ENCODE data around the gene PHF21A.

PHF21A gene

DNA sequence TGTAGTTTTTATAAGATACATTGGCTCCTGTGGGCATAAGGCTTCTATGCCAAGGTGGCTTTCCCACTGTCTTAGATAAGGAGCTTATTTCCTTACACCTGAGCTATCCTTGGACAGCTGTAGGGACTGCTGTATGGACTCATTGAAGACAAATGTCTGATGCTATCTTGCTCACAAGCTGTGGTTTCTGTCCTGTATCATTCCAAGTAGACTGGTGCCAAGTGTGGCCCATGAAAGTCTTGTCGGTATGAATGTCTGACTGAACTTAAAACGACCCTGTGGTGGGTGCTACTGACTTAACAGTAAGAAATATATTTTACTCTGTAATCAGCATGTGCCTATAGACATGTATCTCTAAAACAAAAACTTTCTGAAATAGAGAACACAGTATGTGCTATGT is 153.7 kb downstream of the PHF21A start:
- H3K4me3 ChIP-seq (ENCODE audit: low read depth, low read length) = no peak overlapping the region
- TF ChIP-seq, protein P1, sequence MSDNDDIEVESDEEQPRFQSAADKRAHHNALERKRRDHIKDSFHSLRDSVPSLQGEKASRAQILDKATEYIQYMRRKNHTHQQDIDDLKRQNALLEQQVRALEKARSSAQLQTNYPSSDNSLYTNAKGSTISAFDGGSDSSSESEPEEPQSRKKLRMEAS (IDR thresholded peaks at IDR 0.05; ENCODE audit: low read depth, low read length) = no peak
- TF ChIP-seq, protein P2, sequence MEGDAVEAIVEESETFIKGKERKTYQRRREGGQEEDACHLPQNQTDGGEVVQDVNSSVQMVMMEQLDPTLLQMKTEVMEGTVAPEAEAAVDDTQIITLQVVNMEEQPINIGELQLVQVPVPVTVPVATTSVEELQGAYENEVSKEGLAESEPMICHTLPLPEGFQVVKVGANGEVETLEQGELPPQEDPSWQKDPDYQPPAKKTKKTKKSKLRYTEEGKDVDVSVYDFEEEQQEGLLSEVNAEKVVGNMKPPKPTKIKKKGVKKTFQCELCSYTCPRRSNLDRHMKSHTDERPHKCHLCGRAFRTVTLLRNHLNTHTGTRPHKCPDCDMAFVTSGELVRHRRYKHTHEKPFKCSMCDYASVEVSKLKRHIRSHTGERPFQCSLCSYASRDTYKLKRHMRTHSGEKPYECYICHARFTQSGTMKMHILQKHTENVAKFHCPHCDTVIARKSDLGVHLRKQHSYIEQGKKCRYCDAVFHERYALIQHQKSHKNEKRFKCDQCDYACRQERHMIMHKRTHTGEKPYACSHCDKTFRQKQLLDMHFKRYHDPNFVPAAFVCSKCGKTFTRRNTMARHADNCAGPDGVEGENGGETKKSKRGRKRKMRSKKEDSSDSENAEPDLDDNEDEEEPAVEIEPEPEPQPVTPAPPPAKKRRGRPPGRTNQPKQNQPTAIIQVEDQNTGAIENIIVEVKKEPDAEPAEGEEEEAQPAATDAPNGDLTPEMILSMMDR (IDR thresholded peaks at IDR 0.05; ENCODE audit: low read depth, low read length) = no peak
- TF ChIP-seq MYC (IDR thresholded peaks at IDR 0.05; ENCODE audit: low read depth, low read length) (no peak), POLR2A (IDR thresholded peaks at IDR 0.05; ENCODE audit: extremely low read depth, insufficient read length) (no peak)
- no peak for DNase-seq (ENCODE audit: low read depth)

DNA sequence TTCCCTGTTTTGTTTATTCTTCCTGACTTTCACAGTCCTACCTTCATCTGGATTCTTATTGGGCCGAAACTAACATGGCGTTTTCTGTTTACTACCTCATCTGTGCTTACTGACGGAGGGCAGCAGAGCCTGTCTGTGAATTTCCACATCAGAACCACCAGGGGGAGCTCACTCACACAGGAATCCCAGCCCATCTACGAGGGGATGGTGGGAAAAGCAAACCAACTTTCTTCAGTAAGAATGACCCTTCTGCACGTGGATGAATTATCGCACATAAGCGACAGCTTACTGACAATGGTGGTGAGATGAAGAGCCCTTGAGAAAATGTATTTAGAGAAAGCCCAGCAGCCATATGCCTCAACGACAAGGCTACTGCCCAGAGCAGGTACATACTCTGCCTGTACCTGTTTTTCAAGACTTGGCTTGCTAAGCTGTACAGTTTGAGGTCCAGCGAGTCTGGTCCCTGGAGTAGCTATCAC is 156.3 kb downstream of the PHF21A start:
- H3K4me3 ChIP-seq (ENCODE audit: low read depth, low read length) = no peak overlapping the region
- TF ChIP-seq, protein P2 (IDR thresholded peaks at IDR 0.05; ENCODE audit: low read depth, low read length) = peak; percentile 89
- TF ChIP-seq, protein P1 (IDR thresholded peaks at IDR 0.05; ENCODE audit: low read depth, low read length) = peak; percentile 47; the same call in 1 of the 2 replicates
- TF ChIP-seq MYC (IDR thresholded peaks at IDR 0.05; ENCODE audit: low read depth, low read length) = no peak

DNA sequence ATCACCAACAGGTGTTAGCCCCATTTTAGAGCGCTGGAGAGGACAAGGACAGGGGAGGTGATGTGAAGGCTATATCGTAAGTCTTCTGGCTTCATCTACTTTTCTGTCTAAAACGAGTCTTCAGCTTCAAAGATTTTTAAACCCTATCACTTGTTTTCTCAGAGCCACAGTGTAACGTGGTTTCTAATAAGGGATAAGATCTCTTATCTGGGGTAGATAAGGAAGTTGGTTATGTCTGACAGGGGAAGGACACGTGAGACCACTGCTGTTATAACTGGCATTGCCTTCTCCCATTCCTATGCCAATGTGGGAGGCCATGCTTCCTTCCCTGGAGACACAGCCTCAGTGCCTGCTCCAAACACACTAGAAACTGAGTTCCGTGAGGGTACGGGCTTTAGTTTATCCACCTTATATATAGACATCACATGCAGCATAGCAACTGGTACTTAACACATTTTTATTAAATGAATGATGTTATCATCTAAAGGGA is 159.5 kb downstream of the PHF21A start:
- no peak overlapping the region for H3K4me3 ChIP-seq (ENCODE audit: low read depth, low read length)
- TF ChIP-seq, protein P1 (IDR thresholded peaks at IDR 0.05; ENCODE audit: low read depth, low read length) = no peak
- TF ChIP-seq, protein P2 (IDR thresholded peaks at IDR 0.05; ENCODE audit: low read depth, low read length) = no peak
- TF ChIP-seq MYC (IDR thresholded peaks at IDR 0.05; ENCODE audit: low read depth, low read length) = no peak
- DNase-seq (ENCODE audit: low read depth) = peak; percentile 3

More for the DNA sequence above, 156.3 kb downstream of the PHF21A start:
- DNase-seq (ENCODE audit: low read depth) = peak; percentile 80

DNA sequence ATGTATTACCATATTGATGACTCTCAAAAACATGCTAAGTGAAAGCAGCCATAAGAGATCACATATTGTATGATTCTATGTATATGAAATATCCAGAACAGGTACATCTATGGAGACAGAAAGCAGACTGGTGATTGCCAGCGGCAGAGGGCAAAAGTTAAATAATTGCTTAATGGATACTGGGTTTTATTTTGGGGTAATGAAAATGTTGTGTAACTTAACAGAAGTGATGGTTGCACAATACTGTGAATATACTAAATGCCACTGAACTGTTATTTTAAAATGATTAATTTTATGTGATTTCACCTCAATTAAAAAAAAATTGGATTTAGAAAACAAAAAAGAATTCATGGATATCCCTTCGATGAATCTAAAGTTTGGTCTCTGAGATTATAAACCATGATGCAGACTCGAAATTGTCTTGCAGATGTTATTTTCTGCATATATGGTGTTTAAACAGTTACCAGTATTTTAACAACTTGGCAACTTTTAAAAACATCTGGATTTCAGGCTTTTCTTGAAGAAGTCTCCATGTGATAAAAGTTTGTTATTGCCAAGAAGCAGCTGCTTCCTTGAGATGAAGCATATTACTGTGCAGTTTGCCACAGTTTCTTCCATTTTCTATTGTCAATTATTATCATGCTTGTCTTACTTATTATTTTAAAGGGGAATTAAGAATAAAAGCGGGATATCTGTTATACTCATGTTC is 160.7 kb downstream of the PHF21A start:
- H3K4me3 ChIP-seq (ENCODE audit: low read depth, low read length) = no peak overlapping the region
- TF ChIP-seq, protein P2 (IDR thresholded peaks at IDR 0.05; ENCODE audit: low read depth, low read length) = no peak
- no peak for TF ChIP-seq MYC (IDR thresholded peaks at IDR 0.05; ENCODE audit: low read depth, low read length)
- no peak for TF ChIP-seq POLR2A (IDR thresholded peaks at IDR 0.05; ENCODE audit: extremely low read depth, insufficient read length)
- TF ChIP-seq, protein P1 (IDR thresholded peaks at IDR 0.05; ENCODE audit: low read depth, low read length) = no peak
- no peak for DNase-seq (ENCODE audit: low read depth)

DNA sequence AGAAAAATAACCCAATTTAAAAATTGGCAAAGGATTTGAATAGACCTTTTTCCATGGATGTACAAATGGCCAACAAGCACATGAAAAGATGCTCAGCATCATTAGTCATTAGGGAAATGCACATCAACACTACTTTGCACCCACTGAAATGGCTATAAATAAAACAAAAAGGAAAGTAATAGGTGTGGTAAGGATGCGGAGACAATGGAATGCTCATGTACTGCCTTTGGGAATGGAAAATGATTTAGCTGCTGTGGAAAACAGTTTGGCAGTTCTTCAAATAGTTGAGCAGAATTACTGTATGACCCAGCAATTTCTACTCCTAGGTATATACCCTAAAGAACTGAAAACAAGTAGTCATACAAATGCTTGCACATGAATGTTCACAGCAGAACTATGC is 161.4 kb downstream of the PHF21A start:
- H3K4me3 ChIP-seq (ENCODE audit: low read depth, low read length) = no peak overlapping the region

More for the DNA sequence above, 161.4 kb downstream of the PHF21A start:
- TF ChIP-seq MYC (IDR thresholded peaks at IDR 0.05; ENCODE audit: low read depth, low read length) (no peak), POLR2A (IDR thresholded peaks at IDR 0.05; ENCODE audit: extremely low read depth, insufficient read length) (no peak)
- TF ChIP-seq, protein P1 (IDR thresholded peaks at IDR 0.05; ENCODE audit: low read depth, low read length) = no peak
- TF ChIP-seq, protein P2 (IDR thresholded peaks at IDR 0.05; ENCODE audit: low read depth, low read length) = no peak
- no peak for DNase-seq (ENCODE audit: low read depth)

Data from NB4 (cell line).